Spleen (tissue), 7 donors: ENCODE results near the gene OSBPL9.

Experiments
- CTCF ChIP-seq, 11 experiments: fragments of 200-600 bp in 7 of 11; fragments of 450-650 bp in 4 of 11; sonication (generic) in 4 of 11; IDR thresholded peaks in 8 of 11; conservative IDR thresholded peaks in 3 of 11; 1 replicate in 7 of 11; 2 replicates in 4 of 11; pipeline versions ENCODE4 v1.4.0 to v1.8.0; 2016 to 2021; ENCODE audit warnings: antibody characterized with exemption in 11 of 11, inconsistent platforms in 4 of 11, mild to moderate bottlenecking in 1 of 11
- POLR2AphosphoS5 ChIP-seq, 3 donors: sonication (generic); formaldehyde crosslinking; IDR thresholded peaks; one replicate each; pipeline ENCODE4 v1.5.1; 2017; ENCODE audit warnings: antibody characterized with exemption in 3 of 3
- donor health status: DM: no; HTN: no; CAD: no; lungs with moderate emphysema.
- donor health status: DM: no; HTN: no; CAD: no.
- donor health status: DM: no; HTN: no; CAD: no.

DNA sequence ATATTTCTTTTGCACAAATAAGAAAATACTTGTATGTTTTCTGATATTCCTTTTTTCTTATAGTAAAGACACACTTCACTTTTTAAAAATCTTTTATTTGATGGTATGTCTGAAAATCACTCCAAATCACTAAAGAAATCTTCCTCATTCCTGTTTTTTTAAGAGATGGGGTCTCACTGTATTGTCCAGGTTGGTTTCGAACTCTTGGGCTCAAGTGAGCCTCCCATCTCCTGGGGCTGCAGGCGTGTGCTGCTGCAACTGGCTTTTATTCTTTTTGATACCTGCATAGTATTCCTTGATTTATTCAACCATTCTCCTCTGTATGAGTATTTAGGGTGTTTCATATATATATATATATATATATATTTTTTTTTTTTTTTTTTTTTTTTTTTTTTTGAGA is 88.1 kb downstream of the OSBPL9 start:
- TF ChIP-seq CTCF (IDR thresholded peaks at IDR 0.05 in 8 of 11, conservative IDR thresholded peaks at IDR 0.05 in 3 of 11) (no peak), POLR2AphosphoS5 (IDR thresholded peaks at IDR 0.05) (no peak)
